Glutamatergic neuron (in vitro differentiated cells): ENCODE results near the gene CERS6. TPM values are rescaled to one million over a fixed set of nuclear protein-coding genes. Genes with fewer than 3 reads are reported as not detected.

Experiments
- DNase-seq: peaks from one replicate; pipeline ENCODE4 v3.0.0; 2022
- H3K27ac Mint-ChIP-seq: one replicate; pipeline ENCODE4 v1.8.0; 2020; ENCODE audit warnings: mild to moderate bottlenecking, mixed read lengths, inconsistent platforms; ENCODE audit not compliant: unreplicated experiment
- H3K27me3 Mint-ChIP-seq: one replicate; pipeline ENCODE4 v1.8.0; 2020; ENCODE audit warnings: mild to moderate bottlenecking, moderate library complexity, mixed read lengths, inconsistent platforms; ENCODE audit not compliant: unreplicated experiment
- H3K36me3 Mint-ChIP-seq: one replicate; pipeline ENCODE4 v1.8.0; 2020; ENCODE audit warnings: mild to moderate bottlenecking, mixed read lengths, inconsistent platforms; ENCODE audit not compliant: unreplicated experiment
- H3K4me1 Mint-ChIP-seq: one replicate; pipeline ENCODE4 v1.8.0; 2020; ENCODE audit warnings: mild to moderate bottlenecking, low read depth, mixed read lengths, inconsistent platforms; ENCODE audit not compliant: unreplicated experiment
- H3K4me3 Mint-ChIP-seq: one replicate; pipeline ENCODE4 v1.8.0; 2020; ENCODE audit warnings: mild to moderate bottlenecking, mixed read lengths, inconsistent platforms; ENCODE audit not compliant: unreplicated experiment
- H3K9me3 Mint-ChIP-seq: one replicate; pipeline ENCODE4 v1.8.0; 2020; ENCODE audit warnings: mild to moderate bottlenecking, moderate library complexity, mixed read lengths, inconsistent platforms; ENCODE audit not compliant: unreplicated experiment
- CTCF ChIP-seq: fragments of 200-600 bp; sonication (generic); IDR thresholded peaks from one replicate; pipeline ENCODE4 v1.5.0; 2021; ENCODE audit not compliant: partially characterized antibody, unreplicated experiment
- total RNA-seq: library from RNA; stranded (reverse); fragmentation: NEBNext Ultra II Directional; extraction: Animal tissue kit (Norgen Biotek cat#: 25700); gene quantifications from one replicate; pipeline ENCODE4 v1.2.1, GENCODE V29; 2021; ENCODE audit not compliant: unreplicated experiment

Gene CERS6
- total RNA-seq, 1 donor from 2014 or later: 143 TPM

DNA sequence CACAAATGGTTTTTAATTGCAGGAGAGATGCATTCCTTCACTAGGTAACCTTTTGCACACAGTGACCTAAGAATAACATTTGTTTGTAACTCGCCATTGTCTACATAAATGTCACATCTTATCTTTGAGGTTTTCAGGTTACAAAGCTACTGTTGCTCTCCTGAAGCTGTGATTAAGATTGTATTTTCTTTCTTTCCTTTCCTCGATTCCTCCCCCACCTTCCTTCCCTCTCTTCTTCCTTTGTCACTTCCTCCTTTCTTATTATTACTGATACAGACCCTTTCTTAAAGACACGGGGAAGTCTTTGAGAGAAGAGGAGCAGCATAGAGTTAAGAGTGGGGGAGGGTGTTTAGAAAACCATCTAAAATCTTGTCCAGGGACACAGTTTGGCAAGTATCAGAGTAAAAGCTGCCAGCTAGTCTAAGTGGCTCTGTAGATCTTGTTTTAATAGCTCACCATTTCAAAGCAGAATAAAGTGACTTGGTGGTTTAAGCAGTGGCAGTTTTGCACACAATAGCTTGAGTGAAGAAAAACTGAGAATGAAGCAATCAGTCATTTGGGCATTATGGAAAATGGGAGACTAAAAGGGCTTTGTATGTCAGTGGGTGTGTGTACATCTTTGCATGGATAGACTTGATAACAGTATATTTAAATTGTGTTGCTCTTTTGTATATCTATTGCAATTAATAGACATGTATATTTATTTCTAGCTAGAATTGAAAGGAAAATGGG is 10.9 kb downstream of the CERS6 start:
- Mint-ChIP-seq H3K4me3 (peak overlapping the region; percentile 39), H3K4me1 (peaks cover 56% of the 10 kb centered on the region), H3K27ac (no peak overlapping the region), H3K9me3 (peaks cover 2% of the 10 kb centered on the region), H3K36me3 (no peaks in the 10 kb centered on the region), H3K27me3 (peaks cover 5% of the 10 kb centered on the region)
- no peak for DNase-seq
- TF ChIP-seq CTCF: no peak

- no peak overlapping the region for H3K4me3 Mint-ChIP-seq
- H3K27ac Mint-ChIP-seq: no peak overlapping the region
These were observed 11.7 kb downstream of the CERS6 start for GRCh38 chr2:168467729-168468128.

GRCh38 chr2:168468354-168468753 is 12.3 kb downstream of the CERS6 start:
- Mint-ChIP-seq H3K27me3 (peaks cover 5% of the 10 kb centered on the region), H3K27ac (no peak overlapping the region), H3K4me3 (no peak overlapping the region), H3K36me3 (no peaks in the 10 kb centered on the region), H3K9me3 (peaks cover 2% of the 10 kb centered on the region), H3K4me1 (peaks cover 57% of the 10 kb centered on the region)
- DNase-seq: no peak
- no peak for TF ChIP-seq CTCF

More at GRCh38 chr2:168467729-168468128, 11.7 kb downstream of the CERS6 start:
- no peak for DNase-seq
- H3K36me3 Mint-ChIP-seq: no peaks in the 10 kb centered on the region
- no peak for TF ChIP-seq CTCF
- peaks cover 57% of the 10 kb centered on the region for H3K4me1 Mint-ChIP-seq
- peaks cover 2% of the 10 kb centered on the region for H3K9me3 Mint-ChIP-seq
- peaks cover 5% of the 10 kb centered on the region for H3K27me3 Mint-ChIP-seq

- DNase-seq: no peak
- H3K27me3 Mint-ChIP-seq: peaks cover 5% of the 10 kb centered on the region
- H3K9me3 Mint-ChIP-seq: peaks cover 2% of the 10 kb centered on the region
- H3K4me3 Mint-ChIP-seq: no peak overlapping the region
- H3K36me3 Mint-ChIP-seq: no peaks in the 10 kb centered on the region
- no peak overlapping the region for H3K27ac Mint-ChIP-seq
- no peak for TF ChIP-seq CTCF
- H3K4me1 Mint-ChIP-seq: peaks cover 56% of the 10 kb centered on the region
These were observed 13.4 kb downstream of the CERS6 start for GRCh38 chr2:168469281-168469988.
